Liver (tissue), 3 donors: ENCODE measurements around the gene TSC22D3.
"Not testable (repeated sequence)": the region's sequence is repeated elsewhere in the genome, so short reads cannot be mapped to it uniquely, and the experiment has no call there.

Experiments used
- EGR1 ChIP-seq, 2 donors: IDR thresholded peaks; 2 replicates each; pipeline ENCODE4 v1.6.1; 2016 to 2018; ENCODE audit warnings: antibody characterized with exemption in 2 of 2, low read depth in 2 of 2
- GABPA ChIP-seq, 2 donors: IDR thresholded peaks in 1 of 2; conservative IDR thresholded peaks in 1 of 2; 2 replicates each; pipeline ENCODE4 v1.6.1; 2016; ENCODE audit warnings: antibody characterized with exemption in 2 of 2, mild to moderate bottlenecking in 1 of 2, moderate library complexity in 1 of 2
- HNF4G ChIP-seq: IDR thresholded peaks from 2 replicates; pipeline ENCODE4 v1.6.1; 2016; ENCODE audit warnings: antibody characterized with exemption
- MAX ChIP-seq: IDR thresholded peaks from 2 replicates; pipeline ENCODE4 v1.6.1; 2016; ENCODE audit warnings: antibody characterized with exemption
- RAD21 ChIP-seq, 2 donors: IDR thresholded peaks; 2 replicates each; pipeline ENCODE4 v1.6.1; 2016; ENCODE audit warnings: antibody characterized with exemption in 2 of 2, mild to moderate bottlenecking in 2 of 2
- RXRA ChIP-seq, 2 donors: IDR thresholded peaks; 2 replicates each; pipeline ENCODE4 v1.6.1; 2017 to 2018; ENCODE audit warnings: antibody characterized with exemption in 2 of 2, mild to moderate bottlenecking in 1 of 2
- SP1 ChIP-seq: IDR thresholded peaks from 2 replicates; pipeline ENCODE4 v1.6.1; 2018; ENCODE audit warnings: antibody characterized with exemption, mild to moderate bottlenecking
- TAF1 ChIP-seq: conservative IDR thresholded peaks from 2 replicates; pipeline ENCODE4 v1.6.1; 2016; ENCODE audit warnings: antibody characterized with exemption, mild to moderate bottlenecking
- YY1 ChIP-seq: IDR thresholded peaks from 2 replicates; pipeline ENCODE4 v1.6.1; 2016; ENCODE audit warnings: antibody characterized with exemption, mild to moderate bottlenecking
- TF ChIP-seq, protein P1 (sequence below): fragments of 150-350 bp; IDR thresholded peaks from 2 replicates; pipeline ENCODE4 v1.5.1; 2017; ENCODE audit warnings: improper control_type of control experiment, low read depth, low read length; ENCODE audit not compliant: missing input control
- TF ChIP-seq, protein P2 (sequence below): IDR thresholded peaks from 2 replicates; pipeline ENCODE4 v1.6.1; 2016; ENCODE audit warnings: antibody characterized with exemption, mild to moderate bottlenecking
- TF ChIP-seq, protein P3 (sequence below): IDR thresholded peaks from 2 replicates; pipeline ENCODE4 v1.6.1; 2016; ENCODE audit warnings: antibody characterized with exemption
- donor health status: healthy.
- donor health status: healthy.

- TF ChIP-seq, protein P1, sequence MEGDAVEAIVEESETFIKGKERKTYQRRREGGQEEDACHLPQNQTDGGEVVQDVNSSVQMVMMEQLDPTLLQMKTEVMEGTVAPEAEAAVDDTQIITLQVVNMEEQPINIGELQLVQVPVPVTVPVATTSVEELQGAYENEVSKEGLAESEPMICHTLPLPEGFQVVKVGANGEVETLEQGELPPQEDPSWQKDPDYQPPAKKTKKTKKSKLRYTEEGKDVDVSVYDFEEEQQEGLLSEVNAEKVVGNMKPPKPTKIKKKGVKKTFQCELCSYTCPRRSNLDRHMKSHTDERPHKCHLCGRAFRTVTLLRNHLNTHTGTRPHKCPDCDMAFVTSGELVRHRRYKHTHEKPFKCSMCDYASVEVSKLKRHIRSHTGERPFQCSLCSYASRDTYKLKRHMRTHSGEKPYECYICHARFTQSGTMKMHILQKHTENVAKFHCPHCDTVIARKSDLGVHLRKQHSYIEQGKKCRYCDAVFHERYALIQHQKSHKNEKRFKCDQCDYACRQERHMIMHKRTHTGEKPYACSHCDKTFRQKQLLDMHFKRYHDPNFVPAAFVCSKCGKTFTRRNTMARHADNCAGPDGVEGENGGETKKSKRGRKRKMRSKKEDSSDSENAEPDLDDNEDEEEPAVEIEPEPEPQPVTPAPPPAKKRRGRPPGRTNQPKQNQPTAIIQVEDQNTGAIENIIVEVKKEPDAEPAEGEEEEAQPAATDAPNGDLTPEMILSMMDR, result not testable (repeated sequence)
- not testable (repeated sequence) for TF ChIP-seq YY1; RAD21 (IDR thresholded peaks at IDR 0.05); TAF1; GABPA (IDR thresholded peaks at IDR 0.05 in 1 of 2, conservative IDR thresholded peaks at IDR 0.05 in 1 of 2); RXRA (IDR thresholded peaks at IDR 0.05); HNF4G; MAX; EGR1 (IDR thresholded peaks at IDR 0.05; ENCODE audit: low read depth in 2 of 2); SP1
- TF ChIP-seq, protein P2, sequence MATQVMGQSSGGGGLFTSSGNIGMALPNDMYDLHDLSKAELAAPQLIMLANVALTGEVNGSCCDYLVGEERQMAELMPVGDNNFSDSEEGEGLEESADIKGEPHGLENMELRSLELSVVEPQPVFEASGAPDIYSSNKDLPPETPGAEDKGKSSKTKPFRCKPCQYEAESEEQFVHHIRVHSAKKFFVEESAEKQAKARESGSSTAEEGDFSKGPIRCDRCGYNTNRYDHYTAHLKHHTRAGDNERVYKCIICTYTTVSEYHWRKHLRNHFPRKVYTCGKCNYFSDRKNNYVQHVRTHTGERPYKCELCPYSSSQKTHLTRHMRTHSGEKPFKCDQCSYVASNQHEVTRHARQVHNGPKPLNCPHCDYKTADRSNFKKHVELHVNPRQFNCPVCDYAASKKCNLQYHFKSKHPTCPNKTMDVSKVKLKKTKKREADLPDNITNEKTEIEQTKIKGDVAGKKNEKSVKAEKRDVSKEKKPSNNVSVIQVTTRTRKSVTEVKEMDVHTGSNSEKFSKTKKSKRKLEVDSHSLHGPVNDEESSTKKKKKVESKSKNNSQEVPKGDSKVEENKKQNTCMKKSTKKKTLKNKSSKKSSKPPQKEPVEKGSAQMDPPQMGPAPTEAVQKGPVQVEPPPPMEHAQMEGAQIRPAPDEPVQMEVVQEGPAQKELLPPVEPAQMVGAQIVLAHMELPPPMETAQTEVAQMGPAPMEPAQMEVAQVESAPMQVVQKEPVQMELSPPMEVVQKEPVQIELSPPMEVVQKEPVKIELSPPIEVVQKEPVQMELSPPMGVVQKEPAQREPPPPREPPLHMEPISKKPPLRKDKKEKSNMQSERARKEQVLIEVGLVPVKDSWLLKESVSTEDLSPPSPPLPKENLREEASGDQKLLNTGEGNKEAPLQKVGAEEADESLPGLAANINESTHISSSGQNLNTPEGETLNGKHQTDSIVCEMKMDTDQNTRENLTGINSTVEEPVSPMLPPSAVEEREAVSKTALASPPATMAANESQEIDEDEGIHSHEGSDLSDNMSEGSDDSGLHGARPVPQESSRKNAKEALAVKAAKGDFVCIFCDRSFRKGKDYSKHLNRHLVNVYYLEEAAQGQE, result not testable (repeated sequence)
- TF ChIP-seq, protein P3, sequence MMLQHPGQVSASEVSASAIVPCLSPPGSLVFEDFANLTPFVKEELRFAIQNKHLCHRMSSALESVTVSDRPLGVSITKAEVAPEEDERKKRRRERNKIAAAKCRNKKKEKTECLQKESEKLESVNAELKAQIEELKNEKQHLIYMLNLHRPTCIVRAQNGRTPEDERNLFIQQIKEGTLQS, result not testable (repeated sequence)
These were observed 34.5 kb upstream of the TSC22D3 start for GRCh38 chrX:107810053-107810452.
